ENCODE measurements around the gene KCNT1.

The KCNT1 gene

DNA sequence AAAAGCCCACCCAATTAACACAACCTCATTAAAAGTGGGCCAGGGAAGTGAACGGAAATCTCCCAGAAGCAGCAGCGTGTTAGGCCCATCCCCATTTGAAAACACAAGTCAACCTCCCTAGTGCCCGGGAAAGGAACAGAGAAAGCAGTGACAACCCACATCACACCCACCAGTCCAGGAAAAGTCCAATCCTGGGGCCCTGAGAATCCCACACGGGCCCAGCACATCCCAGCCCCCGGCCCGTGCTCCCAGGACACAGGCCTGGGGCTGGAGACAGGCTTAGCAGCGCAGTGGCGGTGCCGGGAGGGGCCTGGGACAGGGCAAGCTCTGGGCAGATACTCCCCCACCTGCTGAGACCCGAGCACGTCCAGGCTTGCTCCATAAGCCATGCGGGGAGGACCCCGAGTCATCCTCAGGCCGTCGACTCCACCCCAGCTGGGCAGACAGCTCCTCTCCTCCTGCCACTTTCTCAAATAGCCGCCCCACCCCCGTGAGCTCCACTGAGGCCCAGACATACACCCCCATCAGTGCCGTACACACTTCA lies 101.0 kb downstream of the KCNT1 start:
- Mint-ChIP-seq H3K4me3 (no peak overlapping the region), H3K4me1 (ENCODE audit: low read depth) (peaks cover 6% of the 10 kb centered on the region), H3K27me3 (no peaks in the 10 kb centered on the region), H3K27ac (no peak overlapping the region), H3K9me3 (no peaks in the 10 kb centered on the region), H3K36me3 (ENCODE audit: low read depth) (no peaks in the 10 kb centered on the region)

DNA sequence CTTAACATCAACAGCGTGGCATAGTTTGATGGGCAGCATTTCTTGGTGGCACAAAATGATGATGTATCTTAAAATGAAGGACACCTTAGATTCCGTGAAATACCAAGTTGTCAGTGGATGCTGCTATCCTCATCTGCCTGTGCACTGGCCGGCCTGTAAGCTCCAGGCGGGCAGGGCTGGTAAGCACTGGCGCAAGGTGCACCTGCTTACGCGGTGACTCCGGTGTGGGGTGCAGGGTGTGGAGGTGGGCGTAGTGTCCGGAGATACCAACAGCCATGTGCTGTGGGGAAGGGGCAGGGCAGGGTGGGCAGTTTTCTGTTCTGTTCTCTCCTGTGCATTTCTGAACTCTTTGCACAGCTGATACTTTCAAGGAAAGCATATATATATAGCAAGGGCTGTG lies 101.5 kb downstream of the KCNT1 start:
- Mint-ChIP-seq H3K9me3 (no peaks in the 10 kb centered on the region), H3K36me3 (ENCODE audit: low read depth) (no peaks in the 10 kb centered on the region), H3K4me3 (no peak overlapping the region), H3K4me1 (ENCODE audit: low read depth) (peaks cover 6% of the 10 kb centered on the region), H3K27ac (no peak overlapping the region), H3K27me3 (no peaks in the 10 kb centered on the region)

DNA sequence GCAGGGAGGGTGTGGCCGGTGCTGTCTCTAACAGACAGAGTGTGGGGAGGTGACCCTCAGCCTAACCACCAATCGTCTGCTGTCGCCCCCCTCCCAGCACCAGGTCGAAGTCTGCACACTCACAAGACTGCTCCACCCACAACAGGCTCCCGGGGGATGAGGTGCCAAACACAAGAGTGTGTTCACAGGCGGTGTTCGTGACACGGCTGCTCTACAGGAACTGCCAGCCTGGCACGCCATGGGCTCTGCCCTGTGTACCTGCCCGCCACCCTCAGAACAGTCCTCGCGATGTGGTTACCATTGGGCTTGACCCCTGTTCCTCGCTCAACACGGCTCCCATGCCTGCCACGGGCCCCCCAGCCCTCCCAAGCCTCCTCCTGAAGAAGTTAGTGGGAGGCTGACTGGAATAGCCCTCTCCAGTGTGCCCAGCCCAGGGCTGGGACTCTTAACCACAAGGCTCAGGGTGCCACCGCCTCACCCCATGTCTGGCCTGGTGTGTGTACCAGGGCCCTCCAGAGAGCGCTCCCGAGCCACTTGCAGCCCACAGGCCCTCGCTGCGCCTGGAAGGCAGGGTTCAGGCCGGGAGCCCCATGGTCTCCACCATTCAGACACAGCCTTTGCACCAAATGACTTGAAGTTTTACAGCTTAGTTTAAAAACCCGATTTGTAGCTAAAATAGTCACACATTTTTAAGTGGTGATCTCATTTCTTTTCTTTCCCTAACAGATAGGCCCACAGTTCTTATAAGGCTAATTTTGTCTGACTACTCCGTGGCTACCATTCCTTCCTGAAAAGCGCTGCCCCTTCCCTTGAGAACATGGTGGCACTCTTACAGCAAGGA lies 102.8 kb downstream of the KCNT1 start:
- no peaks in the 10 kb centered on the region for H3K9me3 Mint-ChIP-seq
- H3K36me3 Mint-ChIP-seq (ENCODE audit: low read depth) = peaks cover 2% of the 10 kb centered on the region
- peaks cover 6% of the 10 kb centered on the region for H3K4me1 Mint-ChIP-seq (ENCODE audit: low read depth)
- no peak overlapping the region for H3K4me3 Mint-ChIP-seq
- H3K27ac Mint-ChIP-seq = no peak overlapping the region
- H3K27me3 Mint-ChIP-seq = no peaks in the 10 kb centered on the region

DNA sequence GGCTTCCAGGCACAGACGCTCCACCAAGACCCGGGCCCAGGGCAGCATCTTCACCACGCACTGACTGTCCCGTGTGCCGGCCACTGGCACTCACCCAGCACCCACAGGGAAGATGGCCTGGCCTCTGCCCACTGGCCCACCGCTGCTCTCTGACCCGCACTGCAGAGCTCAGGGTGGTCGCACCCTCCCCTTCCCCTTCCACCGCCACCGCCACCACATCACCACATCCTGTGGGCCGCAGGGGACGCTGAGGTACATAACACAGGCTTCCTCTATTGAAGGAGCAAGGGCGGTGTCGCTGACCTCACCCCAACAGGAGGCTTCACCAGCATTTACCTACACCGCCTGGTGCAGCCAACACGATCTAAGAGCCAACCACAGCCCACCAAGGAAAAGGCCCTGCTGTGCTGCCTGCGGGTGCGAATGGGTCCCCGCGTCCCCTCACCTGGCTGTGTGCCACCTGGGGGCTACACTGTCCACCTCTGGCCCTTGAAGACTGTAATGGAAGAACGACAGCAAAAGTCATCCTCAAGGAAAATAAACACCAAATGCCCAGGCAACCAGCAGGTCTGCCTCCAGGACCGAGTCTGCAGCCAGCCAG lies 103.5 kb downstream of the KCNT1 start:
- Mint-ChIP-seq H3K36me3 (ENCODE audit: low read depth) (peaks cover 4% of the 10 kb centered on the region), H3K4me1 (ENCODE audit: low read depth) (peaks cover 6% of the 10 kb centered on the region), H3K27me3 (no peaks in the 10 kb centered on the region), H3K4me3 (no peak overlapping the region), H3K9me3 (no peaks in the 10 kb centered on the region), H3K27ac (no peak overlapping the region)

DNA sequence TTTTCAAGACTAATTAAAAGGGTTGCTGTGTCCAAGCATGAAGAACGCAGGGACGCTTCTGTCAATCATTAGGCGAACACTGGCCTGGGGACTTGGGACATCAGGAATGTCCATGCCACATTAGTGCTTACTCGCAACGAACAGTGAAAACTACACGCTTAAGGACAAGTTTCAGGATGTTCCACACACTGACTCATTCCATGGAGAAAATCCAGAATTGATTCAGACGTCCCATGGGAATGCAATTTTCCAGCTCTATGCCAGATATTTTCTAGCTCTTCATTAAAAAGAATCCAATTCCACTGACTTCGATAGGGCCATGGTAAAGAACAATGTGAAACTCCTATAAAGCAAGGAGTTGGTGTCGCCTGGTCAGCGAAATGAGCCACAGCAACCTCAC lies 107.2 kb downstream of the KCNT1 start:
- no peak overlapping the region for H3K27ac Mint-ChIP-seq
- no peaks in the 10 kb centered on the region for H3K9me3 Mint-ChIP-seq
- peaks cover 21% of the 10 kb centered on the region for H3K36me3 Mint-ChIP-seq (ENCODE audit: low read depth)
- H3K27me3 Mint-ChIP-seq = no peaks in the 10 kb centered on the region
- H3K4me3 Mint-ChIP-seq = no peak overlapping the region
- peaks cover 6% of the 10 kb centered on the region for H3K4me1 Mint-ChIP-seq (ENCODE audit: low read depth)

- Mint-ChIP-seq H3K9me3 (no peaks in the 10 kb centered on the region), H3K36me3 (ENCODE audit: low read depth) (peaks cover 34% of the 10 kb centered on the region), H3K27ac (no peak overlapping the region), H3K4me1 (ENCODE audit: low read depth) (peaks cover 3% of the 10 kb centered on the region), H3K4me3 (no peak overlapping the region), H3K27me3 (no peaks in the 10 kb centered on the region)
Measured at GRCh38 chr9:135810806-135811575, 109.0 kb downstream of the KCNT1 start.

DNA sequence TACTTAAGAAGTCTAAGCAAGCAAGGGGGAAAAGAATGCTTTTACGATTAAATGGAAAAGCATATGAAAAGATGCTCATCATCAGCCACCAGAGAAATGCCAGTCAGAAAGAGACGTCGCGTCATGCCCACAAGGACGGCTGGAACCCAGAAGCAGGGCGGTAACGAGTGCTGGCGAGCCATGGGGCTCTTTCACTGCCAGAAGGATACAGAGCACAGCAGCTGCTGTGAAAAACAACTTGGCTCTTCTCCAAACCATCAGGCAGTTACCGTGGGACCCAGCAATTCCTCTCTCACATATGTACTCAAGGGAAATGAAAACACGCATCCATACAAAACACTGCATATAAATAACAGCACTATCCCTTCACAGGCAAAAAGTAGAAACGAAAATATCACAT lies 109.8 kb downstream of the KCNT1 start:
- Mint-ChIP-seq H3K27ac (no peak overlapping the region), H3K9me3 (no peaks in the 10 kb centered on the region)

GRCh38 chr9:135812961-135813360 lies 111.0 kb downstream of the KCNT1 start:
- no peak overlapping the region for H3K4me3 Mint-ChIP-seq
- H3K36me3 Mint-ChIP-seq (ENCODE audit: low read depth) = peaks cover 46% of the 10 kb centered on the region

More for the DNA sequence above, 109.8 kb downstream of the KCNT1 start:
- H3K36me3 Mint-ChIP-seq (ENCODE audit: low read depth) = peaks cover 42% of the 10 kb centered on the region
- no peaks in the 10 kb centered on the region for H3K27me3 Mint-ChIP-seq
- peaks cover 7% of the 10 kb centered on the region for H3K4me1 Mint-ChIP-seq (ENCODE audit: low read depth)
- H3K4me3 Mint-ChIP-seq = no peak overlapping the region

GRCh38 chr9:135813671-135814290 lies 111.8 kb downstream of the KCNT1 start:
- H3K27me3 Mint-ChIP-seq = no peaks in the 10 kb centered on the region
- no peak overlapping the region for H3K27ac Mint-ChIP-seq
- H3K4me1 Mint-ChIP-seq (ENCODE audit: low read depth) = peaks cover 7% of the 10 kb centered on the region
- no peaks in the 10 kb centered on the region for H3K9me3 Mint-ChIP-seq
- H3K4me3 Mint-ChIP-seq = no peak overlapping the region
- H3K36me3 Mint-ChIP-seq (ENCODE audit: low read depth) = peaks cover 46% of the 10 kb centered on the region

More at GRCh38 chr9:135812961-135813360, 111.0 kb downstream of the KCNT1 start:
- no peaks in the 10 kb centered on the region for H3K27me3 Mint-ChIP-seq
- peaks cover 7% of the 10 kb centered on the region for H3K4me1 Mint-ChIP-seq (ENCODE audit: low read depth)
- no peaks in the 10 kb centered on the region for H3K9me3 Mint-ChIP-seq
- no peak overlapping the region for H3K27ac Mint-ChIP-seq

DNA sequence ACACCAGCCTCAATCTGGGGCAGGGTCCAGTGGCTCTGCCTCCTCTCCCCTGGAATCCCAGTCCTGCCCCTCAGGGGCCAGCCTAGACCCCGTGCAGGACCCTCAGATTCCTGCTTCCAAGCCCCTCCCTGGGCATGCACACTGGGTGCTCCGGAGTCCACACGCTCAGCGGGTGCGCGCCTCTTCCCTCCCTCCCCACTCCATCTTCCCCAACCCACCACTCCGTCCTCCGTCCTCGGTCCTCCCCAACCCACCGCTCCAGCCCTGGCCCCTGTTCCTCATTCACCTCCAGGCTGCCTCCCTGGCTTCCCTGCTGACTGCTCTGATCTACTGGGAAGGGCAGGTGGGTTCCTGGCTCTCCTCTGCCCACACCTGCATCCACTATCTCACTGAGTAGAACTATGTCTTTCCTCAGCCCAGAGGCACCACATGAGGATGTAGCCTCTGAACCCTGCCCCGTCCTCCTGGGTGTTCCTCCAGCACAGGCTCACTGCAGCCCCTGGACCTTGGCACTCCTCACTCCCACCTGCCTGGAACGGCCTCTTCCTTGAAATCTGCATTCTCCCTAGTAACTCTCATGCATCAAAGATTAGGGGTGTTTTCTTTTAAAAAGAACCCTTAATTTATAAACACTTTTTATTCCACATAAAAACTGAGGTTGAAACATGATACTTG lies 112.6 kb downstream of the KCNT1 start:
- Mint-ChIP-seq H3K4me3 (no peak overlapping the region), H3K4me1 (ENCODE audit: low read depth) (peaks cover 7% of the 10 kb centered on the region), H3K27me3 (no peaks in the 10 kb centered on the region), H3K9me3 (no peaks in the 10 kb centered on the region), H3K27ac (no peak overlapping the region), H3K36me3 (ENCODE audit: low read depth) (peaks cover 50% of the 10 kb centered on the region)

DNA sequence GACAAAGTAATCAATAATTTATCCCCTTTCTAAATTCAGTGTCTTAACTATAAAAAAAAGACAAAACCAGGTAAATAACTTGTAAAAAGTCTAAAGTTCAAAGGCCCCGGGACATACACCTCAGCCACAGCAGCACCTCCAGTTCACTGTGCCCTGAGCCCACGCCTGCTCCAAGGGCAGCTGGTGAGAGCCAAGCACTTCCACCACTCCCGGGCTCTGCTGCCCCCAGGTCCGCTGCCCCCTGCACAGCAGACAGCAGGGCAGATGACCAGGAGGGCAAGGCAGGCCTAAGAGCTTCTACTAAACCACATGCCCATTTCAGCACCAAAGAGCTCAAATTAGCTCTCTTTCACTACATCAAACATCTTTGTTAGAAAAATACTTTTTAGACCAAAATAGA lies 113.4 kb downstream of the KCNT1 start:
- Mint-ChIP-seq H3K27ac (no peak overlapping the region), H3K4me1 (ENCODE audit: low read depth) (peaks cover 7% of the 10 kb centered on the region), H3K36me3 (ENCODE audit: low read depth) (peaks cover 54% of the 10 kb centered on the region), H3K4me3 (no peak overlapping the region), H3K9me3 (no peaks in the 10 kb centered on the region), H3K27me3 (no peaks in the 10 kb centered on the region)

DNA sequence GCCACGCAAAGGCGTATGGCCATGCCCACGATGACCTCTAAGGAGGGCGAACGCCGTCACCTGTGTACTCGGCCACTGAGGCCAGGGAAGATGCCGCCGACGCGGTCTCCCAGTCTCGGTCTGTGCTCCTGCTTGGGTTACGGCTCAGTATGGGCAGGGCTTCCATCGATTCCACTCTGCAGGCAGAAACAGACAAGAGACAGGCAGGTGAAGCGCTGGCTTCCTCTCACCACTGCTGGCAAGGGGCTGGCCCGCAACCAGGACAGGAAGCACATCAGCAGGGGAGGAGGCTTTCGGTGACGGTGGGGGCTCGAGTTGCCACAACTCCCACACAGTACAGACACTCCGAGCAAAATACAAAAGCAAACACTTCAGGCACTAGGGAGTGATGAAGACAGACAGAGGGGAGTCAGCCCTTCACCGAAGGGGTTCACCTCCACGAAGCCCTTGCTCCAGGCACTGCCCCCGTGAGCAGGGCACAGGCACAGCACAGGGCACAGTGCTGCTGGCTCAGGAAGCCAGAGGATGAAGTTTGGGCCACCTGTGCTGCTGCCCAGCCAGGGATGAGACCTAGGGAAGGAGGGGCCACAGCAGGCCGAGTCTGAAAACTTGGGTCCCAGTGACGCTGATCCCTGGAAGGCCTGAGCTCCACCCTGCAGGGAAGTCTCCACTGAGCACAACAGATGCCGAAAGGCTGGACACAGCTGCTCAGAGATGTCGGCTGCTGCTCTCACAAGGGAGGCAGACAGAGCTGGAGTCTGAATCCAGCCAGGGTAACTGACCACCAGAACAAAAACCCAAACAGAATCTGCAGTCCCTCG lies 114.1 kb downstream of the KCNT1 start:
- peaks cover 7% of the 10 kb centered on the region for H3K4me1 Mint-ChIP-seq (ENCODE audit: low read depth)
- H3K36me3 Mint-ChIP-seq (ENCODE audit: low read depth) = peaks cover 54% of the 10 kb centered on the region
- H3K4me3 Mint-ChIP-seq = no peak overlapping the region
- no peak overlapping the region for H3K27ac Mint-ChIP-seq
- no peaks in the 10 kb centered on the region for H3K9me3 Mint-ChIP-seq
- H3K27me3 Mint-ChIP-seq = no peaks in the 10 kb centered on the region

- Mint-ChIP-seq H3K27me3 (no peaks in the 10 kb centered on the region), H3K9me3 (no peaks in the 10 kb centered on the region), H3K4me3 (no peak overlapping the region), H3K4me1 (ENCODE audit: low read depth) (peaks cover 7% of the 10 kb centered on the region), H3K36me3 (ENCODE audit: low read depth) (peaks cover 53% of the 10 kb centered on the region), H3K27ac (no peak overlapping the region)
Measured at GRCh38 chr9:135816651-135816970, 114.6 kb downstream of the KCNT1 start.

Data from stimulated activated naive CD8-positive, alpha-beta T cell treated with anti-CD3 and anti-CD28 coated beads, Interleukin-15, Interleukin-2, amounts not matched to agents 100 ng/mL and 50 ng/mL, for 24 hours (primary cell).